HG02840 (cell line): ENCODE measurements around the gene MEIS3.
"Not testable (repeated sequence)": the region's sequence is repeated elsewhere in the genome, so short reads cannot be mapped to it uniquely, and the experiment has no call there.

Source experiments
- ATAC-seq: cut with Tn5 transposase; IDR thresholded peaks from one replicate; pipeline ENCODE4 v1.9.1; 2021; ENCODE audit warnings: mild to moderate bottlenecking, moderate library complexity, moderate number of reproducible peaks; ENCODE audit not compliant: unreplicated experiment, low FRiP score

MEIS3 gene

DNA sequence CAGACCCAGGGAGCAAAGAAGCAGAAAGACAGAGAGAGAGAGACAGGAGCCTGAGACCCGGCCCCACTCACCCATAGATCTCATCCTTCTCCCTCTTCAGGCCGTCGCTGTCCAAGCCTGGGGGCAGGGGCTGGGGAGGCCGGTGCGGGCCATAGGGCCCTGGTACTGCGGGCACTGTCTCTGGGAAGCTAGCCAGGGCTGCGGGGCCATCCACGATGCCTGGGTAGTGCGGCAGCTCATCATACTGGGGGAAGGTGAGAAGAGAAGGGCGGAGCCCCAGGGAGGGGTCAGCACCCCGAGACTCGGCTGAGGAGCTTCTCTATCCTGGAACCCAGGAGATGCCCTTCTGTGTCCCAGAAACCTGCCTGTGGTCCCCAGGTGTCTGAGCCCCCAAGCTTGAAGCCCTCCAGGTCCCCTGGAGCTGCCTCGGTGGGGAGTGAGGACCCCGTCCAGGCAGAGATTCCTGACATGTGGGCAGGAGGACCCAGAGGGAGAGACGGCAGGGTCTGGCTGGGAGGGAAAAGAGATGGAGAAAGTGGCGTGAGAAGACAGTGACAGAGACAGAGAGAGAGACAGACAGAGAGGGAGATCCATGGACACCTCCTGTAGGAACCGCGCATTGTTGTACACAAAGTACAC lies 2.1 kb downstream of the MEIS3 start:
- ATAC-seq: no peak

DNA sequence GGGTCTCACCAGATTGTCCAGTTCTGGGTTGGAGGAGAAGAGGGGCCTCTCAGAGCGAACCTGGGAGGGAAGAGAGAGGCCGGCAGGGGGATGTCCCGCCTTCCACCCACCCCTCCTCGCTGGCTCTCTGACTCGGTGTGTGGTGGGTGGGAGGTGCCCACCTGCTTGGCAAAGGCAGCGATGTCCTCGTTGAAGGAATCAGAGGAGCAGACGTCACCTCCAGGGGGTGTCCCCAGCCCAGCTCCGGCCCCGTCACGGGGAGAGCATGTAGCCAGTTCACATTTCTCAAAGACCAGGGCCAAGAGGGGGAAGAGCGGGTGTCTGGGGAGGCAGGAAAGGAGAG lies 2.7 kb downstream of the MEIS3 start:
- ATAC-seq: no peak

DNA sequence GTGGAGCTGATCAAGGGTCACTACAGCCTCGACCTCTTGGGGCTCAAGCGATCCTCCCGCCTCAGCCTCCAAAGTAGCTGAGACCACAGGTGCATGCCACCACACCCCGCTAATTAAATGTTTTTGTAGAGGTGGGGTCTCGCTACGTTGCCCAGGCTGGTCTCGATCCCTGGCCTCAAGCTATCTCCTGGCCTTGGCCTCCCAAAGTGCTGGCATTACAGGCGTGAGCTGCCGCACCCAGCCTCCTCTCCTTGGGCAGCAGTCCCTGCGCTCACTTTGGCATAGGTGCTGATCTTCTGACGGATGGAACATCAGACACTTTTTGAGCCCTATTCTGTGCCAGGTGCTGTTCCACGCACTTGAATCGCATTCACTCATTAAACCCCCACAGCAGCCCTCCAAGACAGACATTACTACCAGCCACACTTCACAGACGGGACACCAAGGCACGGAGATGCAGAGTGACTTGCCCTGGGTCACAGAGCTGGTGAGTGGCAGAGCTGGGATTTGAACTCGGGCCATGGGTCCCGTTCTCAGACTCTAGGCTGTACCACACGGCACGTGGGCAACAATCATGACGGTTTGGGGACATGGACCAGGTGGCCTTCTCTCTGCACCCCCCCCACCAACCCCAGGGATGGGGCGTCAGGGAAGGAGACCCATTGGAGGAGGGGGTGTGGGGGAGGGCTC lies 3.2 kb downstream of the MEIS3 start:
- no peak for ATAC-seq

GRCh38 chr19:47414469-47414868 lies 4.9 kb downstream of the MEIS3 start:
- ATAC-seq: no peak

DNA sequence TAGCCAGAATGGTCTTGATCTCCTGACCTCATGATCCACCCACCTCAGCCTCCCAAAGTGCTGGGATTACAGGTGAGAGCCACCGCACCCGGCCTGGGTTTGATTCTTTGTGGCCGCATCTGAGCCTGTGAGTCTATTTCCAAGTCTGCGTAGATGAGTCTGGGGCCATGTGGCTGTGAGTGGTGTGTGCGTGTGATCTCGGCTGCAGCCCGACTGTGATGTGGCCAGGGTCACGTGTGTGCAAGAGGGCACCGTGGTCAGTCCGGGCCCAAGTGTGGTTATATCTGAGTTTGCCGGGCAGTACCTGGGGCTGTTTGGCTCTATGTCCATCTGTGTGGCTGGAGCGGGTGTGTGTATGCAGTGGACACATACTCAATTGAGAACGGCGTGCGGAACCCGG lies 5.4 kb downstream of the MEIS3 start:
- ATAC-seq: no peak

GRCh38 chr19:47411696-47412095 lies 7.6 kb downstream of the MEIS3 start:
- not testable (repeated sequence) for ATAC-seq

DNA sequence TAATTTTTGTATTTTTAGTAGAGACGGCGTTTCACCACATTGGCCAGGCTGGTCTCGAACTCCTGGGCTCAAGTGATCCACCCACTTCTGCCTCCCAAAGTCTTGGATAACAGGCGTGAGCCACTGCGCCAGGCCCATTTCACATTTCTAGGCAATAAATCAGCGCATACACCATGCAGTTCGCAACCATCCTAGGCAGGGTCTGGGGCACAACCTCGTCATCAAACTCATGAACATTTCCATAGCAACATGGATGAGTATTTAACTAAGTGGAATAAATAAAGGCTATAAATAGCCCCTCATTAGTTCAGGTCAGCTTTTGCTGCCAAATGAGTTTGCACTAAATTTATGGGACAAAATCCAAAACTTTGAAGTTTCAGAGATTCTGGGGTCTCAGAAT lies 8.2 kb downstream of the MEIS3 start:
- ATAC-seq: no peak

- no peak for ATAC-seq
Measured at GRCh38 chr19:47408156-47408938, 11.0 kb downstream of the MEIS3 start.

- ATAC-seq: no peak
Measured at GRCh38 chr19:47407417-47407774, 11.9 kb downstream of the MEIS3 start.

DNA sequence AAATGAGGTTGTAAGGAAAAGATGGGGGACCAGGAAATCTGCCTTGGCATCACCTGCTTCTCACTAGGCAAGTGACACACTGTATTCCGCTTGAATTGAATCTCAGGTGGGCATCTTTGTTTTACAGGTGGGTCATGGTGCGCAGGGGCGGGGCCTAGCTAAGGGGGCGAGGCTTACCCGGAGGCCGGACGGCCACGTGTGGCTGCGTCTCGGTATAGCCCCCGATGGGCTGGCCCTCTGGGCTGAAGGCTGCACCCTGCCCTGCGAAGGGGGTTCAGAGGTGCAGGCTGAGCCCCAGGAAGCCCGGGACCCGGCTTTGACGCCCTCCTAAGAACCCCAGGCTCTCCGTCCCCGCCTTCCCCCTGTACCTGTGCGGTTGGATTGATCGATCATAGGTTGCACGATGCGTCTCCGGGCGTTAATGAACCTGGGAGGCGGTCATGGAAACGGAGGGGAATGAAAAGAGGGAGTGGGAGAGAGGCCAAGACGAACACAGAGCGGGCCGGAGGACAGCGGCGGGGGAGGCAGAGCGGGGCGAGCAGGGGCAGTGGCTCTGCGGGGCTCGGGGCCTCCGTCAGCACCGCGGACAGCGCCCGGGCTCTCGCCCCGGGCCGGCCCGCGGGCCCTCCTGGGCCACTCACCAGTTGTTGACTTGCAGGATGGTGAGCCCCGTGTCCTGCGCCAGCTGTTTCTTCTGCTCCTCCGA lies 12.5 kb downstream of the MEIS3 start:
- ATAC-seq: no peak

DNA sequence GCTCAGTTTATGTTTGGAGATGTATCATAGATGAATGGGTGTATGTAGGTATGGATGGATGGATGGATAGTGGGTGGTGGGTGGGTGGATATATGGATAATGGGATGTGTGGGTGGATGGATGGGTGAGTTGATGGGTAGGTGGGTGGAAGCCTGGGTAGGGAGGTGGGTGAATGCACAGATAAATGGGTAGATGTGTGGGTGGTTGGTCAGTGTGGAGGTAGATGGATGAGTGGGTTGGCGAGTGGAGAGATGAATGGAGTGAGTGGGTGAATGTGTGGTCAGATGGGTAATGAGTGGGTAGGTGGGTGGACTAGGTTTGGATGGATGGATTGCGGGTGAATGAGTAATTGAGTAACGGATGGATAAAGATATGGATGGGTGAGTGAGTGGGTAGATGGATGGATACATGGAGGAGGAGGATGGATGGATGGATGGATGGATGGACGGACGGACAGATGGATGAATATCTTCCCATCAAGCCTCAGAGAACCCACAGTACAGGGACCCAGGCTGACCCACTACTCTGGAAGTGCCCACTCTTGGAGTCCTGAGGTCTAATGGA lies 13.4 kb downstream of the MEIS3 start:
- no peak for ATAC-seq

DNA sequence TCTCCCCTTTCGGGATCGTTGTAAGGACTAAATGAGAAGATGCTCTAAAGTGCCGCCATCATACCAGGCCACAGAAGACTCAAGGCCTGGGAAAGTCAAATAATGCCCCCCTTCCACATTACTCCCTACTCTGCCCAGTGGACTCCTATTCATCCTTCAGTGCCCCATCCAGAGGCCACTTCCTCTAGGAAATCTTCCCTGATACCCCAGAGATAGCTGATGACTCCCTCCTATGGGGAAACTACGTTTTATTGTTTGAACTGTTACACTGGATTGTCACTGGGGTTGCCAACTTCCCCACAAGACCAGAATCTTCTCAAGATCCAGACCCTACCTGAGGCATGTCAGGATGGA lies 14.2 kb downstream of the MEIS3 start:
- ATAC-seq: no peak

GRCh38 chr19:47404334-47405196 lies 14.8 kb downstream of the MEIS3 start:
- ATAC-seq: no peak

DNA sequence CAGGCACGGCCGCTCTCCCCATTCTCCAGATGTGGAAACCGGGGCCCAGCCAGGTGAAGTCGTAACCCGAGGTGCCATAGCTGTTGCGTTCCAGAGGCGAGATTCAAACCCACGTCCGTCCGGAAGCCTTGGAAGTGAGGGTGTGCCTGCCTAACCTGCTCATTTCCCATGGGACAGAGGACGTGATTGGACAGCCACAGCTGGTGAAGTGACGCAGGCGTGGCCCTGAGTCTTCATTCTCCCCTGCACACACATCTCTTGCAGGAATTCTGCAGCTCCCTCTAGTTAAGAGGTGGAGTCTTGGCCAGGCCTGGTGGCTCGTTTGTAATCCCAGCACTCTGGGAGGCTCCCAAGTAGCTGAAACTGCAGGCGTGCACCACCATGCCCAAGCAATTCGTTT lies 16.8 kb downstream of the MEIS3 start:
- no peak for ATAC-seq

- ATAC-seq: no peak
Measured at GRCh38 chr19:47398707-47399597, 20.4 kb downstream of the MEIS3 start.

GRCh38 chr19:47391510-47392223 lies 27.7 kb downstream of the MEIS3 start:
- no peak for ATAC-seq

- no peak for ATAC-seq
Measured at GRCh38 chr19:47390533-47391488, 28.5 kb downstream of the MEIS3 start.
